IPS-15b (cell line): Measurements from ENCODE around the gene HRC.
"Not testable (repeated sequence)": the region's sequence is repeated elsewhere in the genome, so short reads cannot be mapped to it uniquely, and the experiment has no call there.

Experiments used
- H3K27me3 ChIP-seq: one replicate; pipeline ENCODE4 v1.6.1; 2013; ENCODE audit warnings: low read length; ENCODE audit not compliant: control insufficient read depth, insufficient read depth
- H3K36me3 ChIP-seq: one replicate; pipeline ENCODE4 v1.6.1; 2013; ENCODE audit warnings: low read length; ENCODE audit not compliant: control insufficient read depth, insufficient read depth
- H3K4me1 ChIP-seq: one replicate; pipeline ENCODE4 v1.6.1; 2013; ENCODE audit warnings: mild to moderate bottlenecking, low read length; ENCODE audit not compliant: control insufficient read depth, insufficient read depth
- H3K4me3 ChIP-seq: one replicate; pipeline ENCODE4 v1.5.1; 2013; ENCODE audit warnings: low read depth, low read length
- H3K9ac ChIP-seq: one replicate; pipeline ENCODE4 v1.6.1; 2013; ENCODE audit warnings: low read depth, mild to moderate bottlenecking, low read length
- H3K9me3 ChIP-seq: one replicate; pipeline ENCODE4 v1.6.1; 2013; ENCODE audit warnings: mild to moderate bottlenecking, low read length; ENCODE audit not compliant: control insufficient read depth, insufficient read depth

The HRC gene

GRCh38 chr19:49154279-49154678 lies 917 bp downstream of the HRC start:
- peaks cover 15% of the 10 kb centered on the region for H3K4me1 ChIP-seq
- peaks cover 27% of the 10 kb centered on the region for H3K27me3 ChIP-seq
- H3K36me3 ChIP-seq: no peaks in the 10 kb centered on the region
- no peaks in the 10 kb centered on the region for H3K9me3 ChIP-seq
- H3K4me3 ChIP-seq: no peak overlapping the region
- H3K9ac ChIP-seq: no peak overlapping the region

- Histone ChIP-seq H3K9me3 (no peaks in the 10 kb centered on the region), H3K4me3 (no peak overlapping the region), H3K27me3 (peaks cover 27% of the 10 kb centered on the region)
Measured at GRCh38 chr19:49153167-49153809, 1.9 kb downstream of the HRC start.

GRCh38 chr19:49152119-49152550 lies 3.1 kb downstream of the HRC start:
- Histone ChIP-seq H3K27me3 (peaks cover 25% of the 10 kb centered on the region), H3K4me3 (peak overlapping the region; percentile 43), H3K9ac (no peak overlapping the region)

More at GRCh38 chr19:49153167-49153809, 1.9 kb downstream of the HRC start:
- Histone ChIP-seq H3K9ac (no peak overlapping the region), H3K4me1 (peaks cover 17% of the 10 kb centered on the region), H3K36me3 (no peaks in the 10 kb centered on the region)

GRCh38 chr19:49151267-49152118 lies 3.7 kb downstream of the HRC start:
- Histone ChIP-seq H3K27me3 (peaks cover 25% of the 10 kb centered on the region), H3K9me3 (no peaks in the 10 kb centered on the region), H3K36me3 (no peaks in the 10 kb centered on the region), H3K4me3 (peak overlapping the region; percentile 99), H3K9ac (no peak overlapping the region), H3K4me1 (peaks cover 17% of the 10 kb centered on the region)

More at GRCh38 chr19:49152119-49152550, 3.1 kb downstream of the HRC start:
- Histone ChIP-seq H3K36me3 (no peaks in the 10 kb centered on the region), H3K4me1 (peaks cover 17% of the 10 kb centered on the region), H3K9me3 (no peaks in the 10 kb centered on the region)

GRCh38 chr19:49150944-49151243 lies 4.3 kb downstream of the HRC start:
- H3K27me3 ChIP-seq: peaks cover 21% of the 10 kb centered on the region
- peak overlapping the region; percentile 99 for H3K4me3 ChIP-seq
- no peaks in the 10 kb centered on the region for H3K36me3 ChIP-seq
- no peak overlapping the region for H3K9ac ChIP-seq
- peaks cover 15% of the 10 kb centered on the region for H3K4me1 ChIP-seq
- H3K9me3 ChIP-seq: no peaks in the 10 kb centered on the region

- H3K4me1 ChIP-seq: peaks cover 12% of the 10 kb centered on the region
- no peaks in the 10 kb centered on the region for H3K36me3 ChIP-seq
- H3K4me3 ChIP-seq: peak overlapping the region; percentile 99
- H3K9ac ChIP-seq: peak overlapping the region; percentile 71
- H3K9me3 ChIP-seq: no peaks in the 10 kb centered on the region
- H3K27me3 ChIP-seq: peaks cover 21% of the 10 kb centered on the region
Measured at GRCh38 chr19:49150106-49150943, 4.9 kb downstream of the HRC start.

- Histone ChIP-seq H3K4me1 (peaks cover 9% of the 10 kb centered on the region), H3K4me3 (peak overlapping the region; percentile 99), H3K27me3 (peaks cover 20% of the 10 kb centered on the region), H3K9me3 (no peaks in the 10 kb centered on the region), H3K9ac (peak overlapping the region; percentile 71), H3K36me3 (no peaks in the 10 kb centered on the region)
Measured at GRCh38 chr19:49149652-49150105, 5.5 kb downstream of the HRC start.

- H3K27me3 ChIP-seq: peaks cover 13% of the 10 kb centered on the region
- H3K9me3 ChIP-seq: no peaks in the 10 kb centered on the region
- H3K9ac ChIP-seq: peak overlapping the region; percentile 71
- H3K4me1 ChIP-seq: peaks cover 9% of the 10 kb centered on the region
- H3K4me3 ChIP-seq: peak overlapping the region; percentile 99
- no peaks in the 10 kb centered on the region for H3K36me3 ChIP-seq
Measured at GRCh38 chr19:49148784-49149651, 6.2 kb downstream of the HRC start.

- Histone ChIP-seq H3K4me1 (peaks cover 9% of the 10 kb centered on the region), H3K4me3 (peak overlapping the region; percentile 99), H3K9me3 (no peaks in the 10 kb centered on the region), H3K27me3 (peaks cover 5% of the 10 kb centered on the region), H3K9ac (no peak overlapping the region), H3K36me3 (no peaks in the 10 kb centered on the region)
Measured at GRCh38 chr19:49148044-49148682, 7.0 kb downstream of the HRC start.

GRCh38 chr19:49146408-49146770 lies 8.8 kb downstream of the HRC start:
- not testable (repeated sequence) for H3K27me3 ChIP-seq, H3K36me3 ChIP-seq, H3K4me1 ChIP-seq, H3K9ac ChIP-seq, H3K9me3 ChIP-seq
- peak overlapping the region; percentile 51 for H3K4me3 ChIP-seq
